SU-DHL-6 (cell line): ENCODE results near the gene RPIA.
"Not testable (repeated sequence)": the region's sequence is repeated elsewhere in the genome, so short reads cannot be mapped to it uniquely, and the experiment has no call there.

Experiments used
- H2AFZ ChIP-seq: fragments of 200-600 bp; sonication (generic); 2 replicates; pipeline ENCODE4 v1.6.1; 2014; ENCODE audit warnings: low read depth, mild to moderate bottlenecking, moderate library complexity, mixed read lengths, antibody characterized with exemption, low read length; ENCODE audit not compliant: severe bottlenecking
- H3F3A ChIP-seq: fragments of 200-600 bp; shearing (Covaris generic); 2 replicates; pipeline ENCODE4 v1.6.0; 2016; ENCODE audit warnings: antibody characterized with exemption, mild to moderate bottlenecking; ENCODE audit not compliant: insufficient read depth
- H3K27ac ChIP-seq: fragments of 200-600 bp; sonication (generic); 2 replicates; pipeline ENCODE4 v1.5.1; 2016; ENCODE audit warnings: low read depth, mild to moderate bottlenecking, low read length, moderate library complexity, mixed read lengths
- H3K27me3 ChIP-seq: fragments of 200-600 bp; sonication (generic), shearing (Covaris generic); 2 replicates; pipeline ENCODE4 v1.6.0; 2014; ENCODE audit warnings: mild to moderate bottlenecking, low read length
- H3K36me3 ChIP-seq: fragments of 200-600 bp; sonication (generic); 2 replicates; pipeline ENCODE4 v1.6.1; 2014; ENCODE audit warnings: mild to moderate bottlenecking, low read length, mixed read lengths
- H3K4me2 ChIP-seq: fragments of 300-600, 200-600 bp; shearing (Covaris generic), sonication (generic); 2 replicates; pipeline ENCODE4 v1.6.0; 2014; ENCODE audit warnings: low read length, low read depth, mild to moderate bottlenecking; ENCODE audit not compliant: poor library complexity, severe bottlenecking
- H3K4me3 ChIP-seq: fragments of 200-600 bp; sonication (generic); 2 replicates; pipeline ENCODE4 v1.5.1; 2014; ENCODE audit warnings: antibody characterized with exemption, low read length, mild to moderate bottlenecking, mixed read lengths; ENCODE audit not compliant: insufficient read depth, poor library complexity, severe bottlenecking
- H3K79me2 ChIP-seq: fragments of 200-600 bp; sonication (generic); 2 replicates; pipeline ENCODE4 v1.6.1; 2014; ENCODE audit warnings: mild to moderate bottlenecking, low read length, moderate library complexity; ENCODE audit not compliant: insufficient read depth
- H3K9ac ChIP-seq: fragments of 200-600 bp; sonication (generic); 2 replicates; pipeline ENCODE4 v1.7.0; 2014; ENCODE audit warnings: mild to moderate bottlenecking, low read length
- H3K9me2 ChIP-seq: fragments of 200-600 bp; sonication (generic); replicated peaks from 2 replicates; pipeline ENCODE4 v1.6.1; 2014; ENCODE audit warnings: low read length; ENCODE audit not compliant: insufficient read depth
- H3K9me3 ChIP-seq: fragments of 200-600 bp; sonication (generic); 2 replicates; pipeline ENCODE4 v1.6.1; 2014; ENCODE audit warnings: low read length, mixed read lengths; ENCODE audit not compliant: insufficient read depth
- H4K20me1 ChIP-seq: fragments of 200-600 bp; sonication (generic); 2 replicates; pipeline ENCODE4 v1.6.1; 2014; ENCODE audit warnings: low read depth, mild to moderate bottlenecking, antibody characterized with exemption, low read length, moderate library complexity, mixed read lengths
- EZH2phosphoT487 ChIP-seq: fragments of 200-600 bp; sonication (generic), shearing (Covaris generic); conservative IDR thresholded peaks from 2 replicates; pipeline ENCODE4 v1.6.1; 2018; ENCODE audit warnings: mild to moderate bottlenecking, antibody characterized with exemption, low read length, moderate library complexity, mixed read lengths
- TF ChIP-seq, protein P1 (sequence below): fragments of 200-600 bp; sonication (generic); IDR thresholded peaks from one replicate; pipeline ENCODE4 v1.5.1; 2017; ENCODE audit warnings: antibody characterized with exemption, mild to moderate bottlenecking, low read length, moderate library complexity; ENCODE audit not compliant: insufficient read depth, poor library complexity, severe bottlenecking

Gene RPIA

DNA sequence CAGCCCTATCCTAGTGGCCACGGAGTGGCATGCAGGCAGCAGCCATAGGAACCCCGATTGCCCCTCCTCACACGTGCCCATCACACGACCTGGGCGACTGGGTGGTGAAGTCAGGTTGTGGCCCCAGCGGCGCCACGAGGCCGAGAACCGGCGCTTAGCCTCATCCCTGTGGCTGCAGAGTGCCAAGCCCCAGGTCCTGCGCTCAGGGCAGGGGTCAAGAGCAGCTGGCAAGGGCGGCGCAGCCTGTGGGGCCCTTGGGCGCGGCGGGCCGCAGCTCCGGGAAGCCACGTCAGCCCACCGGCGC lies 73.3 kb downstream of the RPIA start:
- peaks cover 16% of the 10 kb centered on the region for H3F3A ChIP-seq
- H3K27ac ChIP-seq = no peak overlapping the region
- no peak overlapping the region for H3K9ac ChIP-seq
- H3K4me3 ChIP-seq = no peak overlapping the region
- no peaks in the 10 kb centered on the region for H3K36me3 ChIP-seq
- TF ChIP-seq, protein P1, sequence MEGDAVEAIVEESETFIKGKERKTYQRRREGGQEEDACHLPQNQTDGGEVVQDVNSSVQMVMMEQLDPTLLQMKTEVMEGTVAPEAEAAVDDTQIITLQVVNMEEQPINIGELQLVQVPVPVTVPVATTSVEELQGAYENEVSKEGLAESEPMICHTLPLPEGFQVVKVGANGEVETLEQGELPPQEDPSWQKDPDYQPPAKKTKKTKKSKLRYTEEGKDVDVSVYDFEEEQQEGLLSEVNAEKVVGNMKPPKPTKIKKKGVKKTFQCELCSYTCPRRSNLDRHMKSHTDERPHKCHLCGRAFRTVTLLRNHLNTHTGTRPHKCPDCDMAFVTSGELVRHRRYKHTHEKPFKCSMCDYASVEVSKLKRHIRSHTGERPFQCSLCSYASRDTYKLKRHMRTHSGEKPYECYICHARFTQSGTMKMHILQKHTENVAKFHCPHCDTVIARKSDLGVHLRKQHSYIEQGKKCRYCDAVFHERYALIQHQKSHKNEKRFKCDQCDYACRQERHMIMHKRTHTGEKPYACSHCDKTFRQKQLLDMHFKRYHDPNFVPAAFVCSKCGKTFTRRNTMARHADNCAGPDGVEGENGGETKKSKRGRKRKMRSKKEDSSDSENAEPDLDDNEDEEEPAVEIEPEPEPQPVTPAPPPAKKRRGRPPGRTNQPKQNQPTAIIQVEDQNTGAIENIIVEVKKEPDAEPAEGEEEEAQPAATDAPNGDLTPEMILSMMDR = no peak
- no peak for TF ChIP-seq EZH2phosphoT487
- H3K4me2 ChIP-seq = no peak overlapping the region
- H3K9me3 ChIP-seq = no peaks in the 10 kb centered on the region
- H3K27me3 ChIP-seq = no peaks in the 10 kb centered on the region
- H3K79me2 ChIP-seq = peaks cover 33% of the 10 kb centered on the region
- H4K20me1 ChIP-seq = no peaks in the 10 kb centered on the region
- H2AFZ ChIP-seq = no peak overlapping the region
- no peaks in the 10 kb centered on the region for H3K9me2 ChIP-seq

DNA sequence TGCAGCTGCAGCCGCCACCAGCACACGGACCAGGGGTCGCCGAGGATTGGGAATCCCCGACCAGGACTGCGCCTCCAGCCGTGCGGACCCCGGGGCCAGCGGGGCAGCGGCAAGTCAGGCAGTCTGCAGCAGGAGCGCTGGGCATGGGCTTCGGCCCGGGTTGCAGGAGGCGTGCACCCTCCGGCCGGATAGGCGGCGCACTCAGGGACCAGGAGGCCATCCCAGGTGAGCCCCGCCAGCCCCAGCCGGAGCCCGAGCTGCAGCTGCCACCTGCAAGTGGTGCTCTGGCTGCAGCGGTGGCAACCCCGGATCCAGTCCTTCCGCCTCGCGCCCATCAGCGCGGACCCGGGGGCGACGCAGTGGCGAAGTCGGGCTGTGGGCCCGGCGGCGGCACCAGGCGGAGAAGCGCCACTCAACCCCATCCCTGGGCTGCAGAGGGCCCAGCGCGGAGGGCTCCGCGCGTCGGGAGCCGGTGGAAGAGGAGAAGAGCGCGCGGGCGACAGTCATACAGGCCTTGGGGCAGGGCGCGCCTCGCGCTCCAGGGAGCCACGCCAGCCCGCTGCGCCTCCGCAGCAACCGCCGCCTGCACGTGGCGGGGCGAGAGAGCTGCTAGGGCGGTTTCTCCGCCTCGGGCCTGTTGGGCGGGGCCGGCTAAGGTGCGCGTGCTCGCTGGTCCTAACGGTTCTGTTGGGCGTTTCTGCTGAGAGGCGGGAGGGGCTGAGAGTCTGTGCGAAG lies 73.8 kb downstream of the RPIA start:
- Histone ChIP-seq H3K4me2 (peak overlapping the region; percentile 87), H3K27ac (peak overlapping the region; percentile 71), H3K79me2 (peaks cover 37% of the 10 kb centered on the region), H2AFZ (peak overlapping the region; percentile 52), H3K4me3 (peak overlapping the region; percentile 60), H3K27me3 (no peaks in the 10 kb centered on the region), H3K9me3 (no peaks in the 10 kb centered on the region), H4K20me1 (no peaks in the 10 kb centered on the region), H3F3A (peaks cover 21% of the 10 kb centered on the region), H3K9me2 (no peaks in the 10 kb centered on the region), H3K36me3 (peaks cover 3% of the 10 kb centered on the region; the same call in 1 of the 2 replicates), H3K9ac (peak overlapping the region; percentile 69)
- TF ChIP-seq, protein P1 = no peak
- no peak for TF ChIP-seq EZH2phosphoT487

DNA sequence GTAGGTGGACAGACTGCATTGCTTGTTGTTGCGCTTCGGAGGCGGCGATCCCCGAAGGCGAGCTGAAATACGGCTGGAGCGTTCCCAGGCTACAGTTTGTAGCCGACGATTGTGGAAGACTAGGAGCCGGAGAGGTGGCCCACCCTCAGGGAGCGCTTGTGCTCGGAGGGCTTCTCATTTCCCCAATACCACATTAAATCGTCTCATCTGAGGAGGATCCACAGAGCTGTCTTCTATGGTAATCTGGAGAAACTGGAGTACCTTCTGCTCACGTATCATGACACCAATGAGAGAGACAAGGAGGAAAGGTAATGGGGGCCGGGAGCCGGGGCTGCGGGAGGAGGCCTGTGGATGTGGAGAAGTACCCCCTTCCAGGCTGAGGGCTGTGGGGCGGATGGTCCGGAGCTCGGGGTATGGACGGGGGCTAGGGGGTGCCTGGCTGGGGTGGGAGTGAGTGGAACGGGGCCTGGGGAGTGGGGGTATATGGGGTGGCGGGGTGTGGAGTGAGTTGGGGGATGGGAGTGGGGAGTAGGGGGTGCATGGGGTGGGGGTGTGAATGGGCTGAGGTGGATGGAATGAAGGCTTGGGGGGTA lies 74.5 kb downstream of the RPIA start:
- H3K27ac ChIP-seq = peak overlapping the region; percentile 71
- not testable (repeated sequence) for H3K36me3 ChIP-seq, H3K9me3 ChIP-seq, H3K9me2 ChIP-seq, H4K20me1 ChIP-seq, H3K27me3 ChIP-seq
- H3K9ac ChIP-seq = peak overlapping the region; percentile 69
- H2AFZ ChIP-seq = peak overlapping the region; percentile 52
- H3K79me2 ChIP-seq = peaks cover 37% of the 10 kb centered on the region
- peaks cover 23% of the 10 kb centered on the region for H3F3A ChIP-seq
- H3K4me2 ChIP-seq = peak overlapping the region; percentile 87
- peak overlapping the region; percentile 60 for H3K4me3 ChIP-seq

DNA sequence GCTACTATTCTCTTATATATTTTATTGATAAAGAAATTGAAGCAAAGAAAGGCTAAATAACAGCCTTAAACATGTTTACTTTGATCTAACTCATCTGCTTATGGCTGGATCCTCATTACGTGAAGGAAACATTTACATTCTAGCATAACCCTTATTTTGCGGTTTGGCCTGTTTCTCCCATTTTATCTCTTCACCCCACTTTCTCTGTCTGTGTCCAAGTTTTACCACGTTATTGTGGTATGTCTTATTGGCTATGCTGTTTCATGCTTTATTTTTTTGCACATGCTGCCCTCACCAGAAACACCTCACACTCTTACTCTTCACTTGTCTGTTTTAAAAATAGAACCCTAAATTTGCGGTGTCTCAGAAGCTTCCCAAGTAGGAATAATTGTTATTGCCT lies 78.5 kb downstream of the RPIA start:
- no peak overlapping the region for H3K27ac ChIP-seq
- H3K4me3 ChIP-seq = no peak overlapping the region
- H3K4me2 ChIP-seq = peak overlapping the region; percentile 44
- H3K9me2 ChIP-seq = no peaks in the 10 kb centered on the region
- TF ChIP-seq, protein P1 = no peak
- no peak for TF ChIP-seq EZH2phosphoT487
- no peaks in the 10 kb centered on the region for H4K20me1 ChIP-seq
- H3K9me3 ChIP-seq = no peaks in the 10 kb centered on the region
- no peak overlapping the region for H3K9ac ChIP-seq
- H3F3A ChIP-seq = peaks cover 14% of the 10 kb centered on the region
- no peak overlapping the region for H2AFZ ChIP-seq
- no peaks in the 10 kb centered on the region for H3K27me3 ChIP-seq
- peaks cover 37% of the 10 kb centered on the region for H3K79me2 ChIP-seq
- peaks cover 6% of the 10 kb centered on the region; the same call in 1 of the 2 replicates for H3K36me3 ChIP-seq

DNA sequence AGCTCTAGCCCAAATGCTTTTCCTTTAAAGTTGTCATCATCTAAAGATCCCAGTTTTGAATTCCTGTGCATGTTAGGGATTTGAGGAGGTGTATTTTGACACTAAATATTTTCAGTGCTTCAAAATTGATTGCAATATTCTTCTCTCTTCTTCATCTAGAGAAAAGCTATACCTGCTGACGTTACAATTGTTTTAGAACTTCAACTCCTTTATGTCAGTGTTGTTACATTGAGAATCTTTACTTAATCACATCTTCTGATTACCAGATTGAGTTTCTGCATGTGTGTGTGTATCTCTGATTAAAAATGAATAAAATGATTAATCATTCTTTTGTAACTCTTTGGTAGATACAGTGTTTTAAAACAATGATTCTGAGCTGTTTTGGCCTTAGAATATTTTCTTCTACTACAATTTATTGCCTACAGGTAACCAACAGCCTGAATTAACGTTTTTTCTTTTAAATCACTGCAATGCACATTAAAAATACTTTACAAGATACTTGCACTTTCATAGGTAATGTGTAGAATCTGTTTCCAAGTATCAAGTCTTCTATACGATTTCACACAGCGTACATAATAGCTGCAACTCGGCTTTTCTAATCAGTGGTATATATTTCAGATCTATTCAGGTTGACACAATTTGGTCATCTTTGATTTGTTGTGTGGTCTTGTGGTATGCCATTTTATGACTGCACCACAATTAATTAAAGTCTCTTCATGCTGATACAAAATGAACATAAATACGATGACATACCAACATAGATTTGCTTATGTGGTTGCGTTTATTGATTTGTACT lies 82.0 kb downstream of the RPIA start:
- H3K27ac ChIP-seq = not testable (repeated sequence)

More for the DNA sequence above, 82.0 kb downstream of the RPIA start:
- not testable (repeated sequence) for H3K9me3 ChIP-seq, H3K4me3 ChIP-seq, H3K9ac ChIP-seq, H3K27me3 ChIP-seq, H3K4me2 ChIP-seq, H4K20me1 ChIP-seq, H3K9me2 ChIP-seq, H2AFZ ChIP-seq
- Histone ChIP-seq H3K79me2 (peaks cover 14% of the 10 kb centered on the region; the same call in 1 of the 2 replicates), H3F3A (peaks cover 14% of the 10 kb centered on the region), H3K36me3 (peaks cover 20% of the 10 kb centered on the region; the same call in 1 of the 2 replicates)
